Measurements from ENCODE around the gene ZC3H8. TPM values are rescaled to one million over a fixed set of nuclear protein-coding genes. Genes with fewer than 3 reads are reported as not detected.

ZC3H8 gene
- total RNA-seq, 1 donor from 2014 or later = 6.1 TPM

GRCh38 chr2:112168422-112169124 is 86.3 kb downstream of the ZC3H8 start:
- Mint-ChIP-seq H3K27me3 (ENCODE audit: unreplicated experiment) (peaks cover 2% of the 10 kb centered on the region), H3K27ac (ENCODE audit: unreplicated experiment) (no peak overlapping the region), H3K9me3 (ENCODE audit: unreplicated experiment) (no peaks in the 10 kb centered on the region), H3K4me3 (ENCODE audit: unreplicated experiment) (no peak overlapping the region), H3K36me3 (ENCODE audit: low read depth, unreplicated experiment) (peaks cover 6% of the 10 kb centered on the region), H3K4me1 (ENCODE audit: unreplicated experiment) (peaks cover 5% of the 10 kb centered on the region)
- TF ChIP-seq, protein P1, sequence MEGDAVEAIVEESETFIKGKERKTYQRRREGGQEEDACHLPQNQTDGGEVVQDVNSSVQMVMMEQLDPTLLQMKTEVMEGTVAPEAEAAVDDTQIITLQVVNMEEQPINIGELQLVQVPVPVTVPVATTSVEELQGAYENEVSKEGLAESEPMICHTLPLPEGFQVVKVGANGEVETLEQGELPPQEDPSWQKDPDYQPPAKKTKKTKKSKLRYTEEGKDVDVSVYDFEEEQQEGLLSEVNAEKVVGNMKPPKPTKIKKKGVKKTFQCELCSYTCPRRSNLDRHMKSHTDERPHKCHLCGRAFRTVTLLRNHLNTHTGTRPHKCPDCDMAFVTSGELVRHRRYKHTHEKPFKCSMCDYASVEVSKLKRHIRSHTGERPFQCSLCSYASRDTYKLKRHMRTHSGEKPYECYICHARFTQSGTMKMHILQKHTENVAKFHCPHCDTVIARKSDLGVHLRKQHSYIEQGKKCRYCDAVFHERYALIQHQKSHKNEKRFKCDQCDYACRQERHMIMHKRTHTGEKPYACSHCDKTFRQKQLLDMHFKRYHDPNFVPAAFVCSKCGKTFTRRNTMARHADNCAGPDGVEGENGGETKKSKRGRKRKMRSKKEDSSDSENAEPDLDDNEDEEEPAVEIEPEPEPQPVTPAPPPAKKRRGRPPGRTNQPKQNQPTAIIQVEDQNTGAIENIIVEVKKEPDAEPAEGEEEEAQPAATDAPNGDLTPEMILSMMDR (IDR thresholded peaks at IDR 0.05; ENCODE audit: unreplicated experiment) = no peak
- no peak for DNase-seq (ENCODE audit: low spot score)

DNA sequence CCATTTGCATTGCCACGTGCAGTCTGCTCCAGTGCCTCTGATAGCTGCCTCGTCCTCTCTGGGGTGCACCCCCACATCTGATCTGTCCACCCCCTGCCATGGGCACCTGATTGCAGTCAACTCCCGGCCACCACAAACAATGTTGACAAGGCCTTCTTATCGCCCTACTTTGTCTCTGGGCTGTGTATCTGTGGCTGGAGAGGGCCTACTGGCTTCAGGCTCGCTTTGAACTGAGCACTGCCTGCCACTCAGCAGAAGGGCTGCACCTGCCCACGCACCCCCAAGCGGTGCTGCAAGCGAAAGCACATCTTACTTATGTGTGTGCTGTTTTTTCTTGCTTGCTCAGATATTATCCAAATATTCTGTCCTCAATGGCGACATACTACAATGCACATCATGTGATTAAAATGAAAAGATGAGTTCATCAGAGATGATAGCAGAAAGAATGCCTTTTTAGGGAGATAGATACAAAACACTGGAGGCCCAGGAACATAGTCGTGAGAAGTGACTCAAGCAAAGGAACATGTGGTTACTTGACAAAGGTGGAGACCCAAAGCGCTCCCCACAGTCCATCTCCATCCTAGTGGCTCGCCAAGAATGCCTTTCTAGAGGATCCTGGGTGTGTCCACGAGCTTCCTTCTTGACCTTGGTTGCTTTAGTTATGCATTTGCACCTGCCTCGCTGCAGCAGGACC is 87.9 kb downstream of the ZC3H8 start:
- Mint-ChIP-seq H3K27ac (ENCODE audit: unreplicated experiment) (no peak overlapping the region), H3K4me3 (ENCODE audit: unreplicated experiment) (no peak overlapping the region), H3K27me3 (ENCODE audit: unreplicated experiment) (peaks cover 4% of the 10 kb centered on the region), H3K36me3 (ENCODE audit: low read depth, unreplicated experiment) (peaks cover 6% of the 10 kb centered on the region), H3K4me1 (ENCODE audit: unreplicated experiment) (no peaks in the 10 kb centered on the region), H3K9me3 (ENCODE audit: unreplicated experiment) (no peaks in the 10 kb centered on the region)
- DNase-seq (ENCODE audit: low spot score) = no peak
- TF ChIP-seq, protein P1 (IDR thresholded peaks at IDR 0.05; ENCODE audit: unreplicated experiment) = no peak

GRCh38 chr2:112165296-112165695 is 89.5 kb downstream of the ZC3H8 start:
- H3K27me3 Mint-ChIP-seq (ENCODE audit: unreplicated experiment) = peaks cover 6% of the 10 kb centered on the region
- H3K4me1 Mint-ChIP-seq (ENCODE audit: unreplicated experiment) = peaks cover 5% of the 10 kb centered on the region
- no peak overlapping the region for H3K27ac Mint-ChIP-seq (ENCODE audit: unreplicated experiment)
- no peak for DNase-seq (ENCODE audit: low spot score)
- TF ChIP-seq, protein P1 (IDR thresholded peaks at IDR 0.05; ENCODE audit: unreplicated experiment) = no peak
- no peak overlapping the region for H3K4me3 Mint-ChIP-seq (ENCODE audit: unreplicated experiment)
- H3K9me3 Mint-ChIP-seq (ENCODE audit: unreplicated experiment) = no peaks in the 10 kb centered on the region
- peaks cover 6% of the 10 kb centered on the region for H3K36me3 Mint-ChIP-seq (ENCODE audit: low read depth, unreplicated experiment)

DNA sequence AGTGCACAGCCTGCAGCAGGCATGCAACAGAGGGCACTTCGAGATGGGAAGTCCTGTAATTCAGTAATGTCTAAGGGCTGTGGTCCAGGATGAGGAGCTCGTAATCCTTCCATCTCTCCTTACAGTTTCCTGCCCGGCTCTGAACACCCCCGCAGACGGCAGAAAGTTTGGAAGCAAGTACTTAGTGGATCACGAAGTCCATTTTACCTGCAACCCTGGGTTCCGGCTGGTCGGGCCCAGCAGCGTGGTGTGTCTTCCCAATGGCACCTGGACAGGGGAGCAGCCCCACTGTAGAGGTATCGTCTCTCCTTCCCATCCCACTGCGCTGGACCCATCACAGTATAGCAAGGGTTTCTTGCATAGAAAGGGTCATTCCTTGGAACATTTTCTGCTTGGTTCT is 90.0 kb downstream of the ZC3H8 start:
- Mint-ChIP-seq H3K4me3 (ENCODE audit: unreplicated experiment) (no peak overlapping the region), H3K9me3 (ENCODE audit: unreplicated experiment) (no peaks in the 10 kb centered on the region), H3K27me3 (ENCODE audit: unreplicated experiment) (peaks cover 6% of the 10 kb centered on the region), H3K36me3 (ENCODE audit: low read depth, unreplicated experiment) (peaks cover 6% of the 10 kb centered on the region), H3K4me1 (ENCODE audit: unreplicated experiment) (peaks cover 6% of the 10 kb centered on the region), H3K27ac (ENCODE audit: unreplicated experiment) (no peak overlapping the region)
- TF ChIP-seq, protein P1 (IDR thresholded peaks at IDR 0.05; ENCODE audit: unreplicated experiment) = no peak
- no peak for DNase-seq (ENCODE audit: low spot score)

DNA sequence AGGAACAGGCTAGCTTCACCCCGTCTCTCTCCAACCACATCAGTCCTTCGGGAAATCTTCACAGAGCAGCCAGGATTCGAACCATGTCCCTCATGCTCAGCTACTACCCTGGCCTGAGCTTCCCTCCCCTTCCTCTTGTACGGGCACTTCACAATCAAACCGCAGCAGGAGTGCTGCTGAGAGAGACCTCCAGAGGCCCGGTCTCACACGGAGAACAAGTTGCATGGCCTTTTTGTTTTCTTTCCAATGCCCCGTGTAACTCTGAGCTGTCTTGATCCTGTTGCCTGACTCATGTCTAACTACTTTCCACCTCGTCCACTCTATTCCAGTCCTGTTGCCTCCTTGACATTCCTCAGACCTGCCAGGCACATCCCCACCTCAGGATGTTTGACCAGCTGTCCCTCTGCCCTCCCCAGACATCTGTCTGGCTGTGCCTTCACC is 91.3 kb downstream of the ZC3H8 start:
- no peak overlapping the region for H3K4me3 Mint-ChIP-seq (ENCODE audit: unreplicated experiment)
- no peak for DNase-seq (ENCODE audit: low spot score)

More for the DNA sequence above, 91.3 kb downstream of the ZC3H8 start:
- peaks cover 6% of the 10 kb centered on the region for H3K27me3 Mint-ChIP-seq (ENCODE audit: unreplicated experiment)
- TF ChIP-seq, protein P1 (IDR thresholded peaks at IDR 0.05; ENCODE audit: unreplicated experiment) = no peak
- H3K27ac Mint-ChIP-seq (ENCODE audit: unreplicated experiment) = no peak overlapping the region
- peaks cover 6% of the 10 kb centered on the region for H3K4me1 Mint-ChIP-seq (ENCODE audit: unreplicated experiment)
- H3K36me3 Mint-ChIP-seq (ENCODE audit: low read depth, unreplicated experiment) = no peaks in the 10 kb centered on the region
- H3K9me3 Mint-ChIP-seq (ENCODE audit: unreplicated experiment) = no peaks in the 10 kb centered on the region

Data from endothelial cell (in vitro differentiated cells).